Activated naive CD8-positive, alpha-beta T cell treated with anti-CD3 and anti-CD28 coated beads, Interleukin-2, amount 10 ng/mL, durations not matched to agents 7 days and 5 days (primary cell): Measurements from ENCODE around the gene DDX10. TPM values are rescaled to one million over a fixed set of nuclear protein-coding genes. Genes with fewer than 3 reads are reported as not detected.

Source experiments
- ATAC-seq: fragments of 150-1000 bp; cut with Tn5 transposase; one replicate; pipeline ENCODE4 v1.10.0; 2021; ENCODE audit warnings: low read depth, moderate library complexity
- POLR2A ChIA-PET: fragments of 350-600 bp; sonication (Branson Sonifier 250); formaldehyde crosslinking; loops from one replicate; lab custom pipeline; 2021; ENCODE audit warnings: antibody characterized with exemption; lab: Charles Lee
- DNase-seq: peaks from one replicate; pipeline ENCODE4 v3.0.0; 2021
- H3K27ac Mint-ChIP-seq: one replicate; pipeline ENCODE4 v1.8.0; 2022; ENCODE audit warnings: mild to moderate bottlenecking, mixed read lengths
- H3K27me3 Mint-ChIP-seq: one replicate; pipeline ENCODE4 v1.8.0; 2022; ENCODE audit warnings: mild to moderate bottlenecking, moderate library complexity, mixed read lengths
- H3K36me3 Mint-ChIP-seq: one replicate; pipeline ENCODE4 v1.8.0; 2021; ENCODE audit warnings: mild to moderate bottlenecking, mixed read lengths
- H3K4me1 Mint-ChIP-seq: one replicate; pipeline ENCODE4 v1.8.0; 2021; ENCODE audit warnings: mixed read lengths
- H3K4me3 Mint-ChIP-seq: one replicate; pipeline ENCODE4 v1.8.0; 2022; ENCODE audit warnings: mild to moderate bottlenecking, moderate library complexity, mixed read lengths
- H3K9me3 Mint-ChIP-seq: one replicate; pipeline ENCODE4 v1.8.0; 2021; ENCODE audit warnings: mixed read lengths
- total RNA-seq, 2 experiments: library from RNA; stranded (reverse); gene quantifications; one replicate each; pipeline ENCODE4 v1.2.3, GENCODE V29; 2021

Gene DDX10
- total RNA-seq, 2 experiments from 2014 or later, result 22.0 to 24.7 TPM

GRCh38 chr11:108959874-108960273, 295.0 kb downstream of the DDX10 start:
- Mint-ChIP-seq H3K4me3 (no peak overlapping the region), H3K27ac (no peak overlapping the region), H3K36me3 (no peaks in the 10 kb centered on the region), H3K27me3 (no peaks in the 10 kb centered on the region), H3K4me1 (peaks cover 19% of the 10 kb centered on the region), H3K9me3 (peaks cover under 1% of the 10 kb centered on the region)
- POLR2A ChIA-PET, result no interaction called here
- DNase-seq, result no peak
- no peak for ATAC-seq

- ATAC-seq (no peak), DNase-seq (no peak)
- H3K27me3 Mint-ChIP-seq, result no peaks in the 10 kb centered on the region
- peaks cover 19% of the 10 kb centered on the region for H3K4me1 Mint-ChIP-seq
- no peaks in the 10 kb centered on the region for H3K9me3 Mint-ChIP-seq
- no peak overlapping the region for H3K27ac Mint-ChIP-seq
- POLR2A ChIA-PET, result no interaction called here
- H3K36me3 Mint-ChIP-seq, result no peaks in the 10 kb centered on the region
- H3K4me3 Mint-ChIP-seq, result no peak overlapping the region
These were observed 295.6 kb downstream of the DDX10 start for GRCh38 chr11:108960501-108960900.

- Mint-ChIP-seq H3K9me3 (no peaks in the 10 kb centered on the region), H3K36me3 (no peaks in the 10 kb centered on the region), H3K27ac (no peak overlapping the region), H3K27me3 (peaks cover 3% of the 10 kb centered on the region), H3K4me1 (peaks cover 19% of the 10 kb centered on the region), H3K4me3 (peak overlapping the region; percentile 57)
- POLR2A ChIA-PET, result no interaction called here
- ATAC-seq (peak; percentile 81), DNase-seq (peak; percentile 44)
These were observed 296.2 kb downstream of the DDX10 start for GRCh38 chr11:108961095-108961494.

- ATAC-seq, result no peak
- POLR2A ChIA-PET, result interaction anchor here (0.7 kb wide), 1 partner anchor 1288 kb away, joined by 3 read pairs; no protein-coding TSS in a partner anchor
These were observed 298.2 kb downstream of the DDX10 start for GRCh38 chr11:108963118-108963517.

GRCh38 chr11:108965306-108966001, 300.6 kb downstream of the DDX10 start:
- peaks cover 13% of the 10 kb centered on the region for H3K4me1 Mint-ChIP-seq
- H3K27me3 Mint-ChIP-seq, result peaks cover 13% of the 10 kb centered on the region
- no peaks in the 10 kb centered on the region for H3K36me3 Mint-ChIP-seq
- no peak for DNase-seq
- H3K9me3 Mint-ChIP-seq, result no peaks in the 10 kb centered on the region
- POLR2A ChIA-PET, result no interaction called here
- ATAC-seq, result no peak
- no peak overlapping the region for H3K27ac Mint-ChIP-seq
- H3K4me3 Mint-ChIP-seq, result no peak overlapping the region

More at GRCh38 chr11:108963118-108963517, 298.2 kb downstream of the DDX10 start:
- no peaks in the 10 kb centered on the region for H3K36me3 Mint-ChIP-seq
- no peak overlapping the region for H3K4me3 Mint-ChIP-seq
- H3K9me3 Mint-ChIP-seq, result no peaks in the 10 kb centered on the region
- peaks cover 11% of the 10 kb centered on the region for H3K27me3 Mint-ChIP-seq
- H3K27ac Mint-ChIP-seq, result no peak overlapping the region
- no peak for DNase-seq
- H3K4me1 Mint-ChIP-seq, result peaks cover 15% of the 10 kb centered on the region

- Mint-ChIP-seq H3K4me3 (no peak overlapping the region), H3K27ac (no peak overlapping the region), H3K9me3 (no peaks in the 10 kb centered on the region), H3K4me1 (peaks cover 7% of the 10 kb centered on the region), H3K36me3 (no peaks in the 10 kb centered on the region), H3K27me3 (peaks cover 13% of the 10 kb centered on the region)
- ATAC-seq (no peak), DNase-seq (no peak)
- POLR2A ChIA-PET, result no interaction called here
These were observed 301.3 kb downstream of the DDX10 start for GRCh38 chr11:108966206-108966605.

GRCh38 chr11:108966978-108967377, 302.1 kb downstream of the DDX10 start:
- POLR2A ChIA-PET, result no interaction called here
- Mint-ChIP-seq H3K4me1 (no peaks in the 10 kb centered on the region), H3K4me3 (no peak overlapping the region), H3K27me3 (peaks cover 13% of the 10 kb centered on the region), H3K9me3 (no peaks in the 10 kb centered on the region), H3K36me3 (no peaks in the 10 kb centered on the region), H3K27ac (no peak overlapping the region)
- DNase-seq (no peak), ATAC-seq (no peak)

- DNase-seq (no peak), ATAC-seq (no peak)
- Mint-ChIP-seq H3K27ac (no peak overlapping the region), H3K27me3 (peaks cover 13% of the 10 kb centered on the region), H3K4me3 (no peak overlapping the region), H3K4me1 (no peaks in the 10 kb centered on the region), H3K36me3 (no peaks in the 10 kb centered on the region), H3K9me3 (no peaks in the 10 kb centered on the region)
- POLR2A ChIA-PET, result no interaction called here
These were observed 302.7 kb downstream of the DDX10 start for GRCh38 chr11:108967571-108967970.

GRCh38 chr11:108970221-108970991, 305.5 kb downstream of the DDX10 start:
- DNase-seq (no peak), ATAC-seq (no peak)
- Mint-ChIP-seq H3K36me3 (no peaks in the 10 kb centered on the region), H3K27ac (no peak overlapping the region), H3K4me1 (no peaks in the 10 kb centered on the region), H3K9me3 (no peaks in the 10 kb centered on the region), H3K27me3 (peaks cover 13% of the 10 kb centered on the region), H3K4me3 (no peak overlapping the region)
- POLR2A ChIA-PET, result no interaction called here

- POLR2A ChIA-PET, result no interaction called here
- H3K4me1 Mint-ChIP-seq, result no peaks in the 10 kb centered on the region
- no peaks in the 10 kb centered on the region for H3K36me3 Mint-ChIP-seq
- no peak overlapping the region for H3K27ac Mint-ChIP-seq
- H3K27me3 Mint-ChIP-seq, result no peaks in the 10 kb centered on the region
- no peak for DNase-seq
- ATAC-seq, result no peak
- no peaks in the 10 kb centered on the region for H3K9me3 Mint-ChIP-seq
- no peak overlapping the region for H3K4me3 Mint-ChIP-seq
These were observed 308.7 kb downstream of the DDX10 start for GRCh38 chr11:108973402-108974162.

- H3K36me3 Mint-ChIP-seq, result no peaks in the 10 kb centered on the region
- H3K4me1 Mint-ChIP-seq, result no peaks in the 10 kb centered on the region
- POLR2A ChIA-PET, result no interaction called here
- ATAC-seq (no peak), DNase-seq (no peak)
- no peaks in the 10 kb centered on the region for H3K9me3 Mint-ChIP-seq
- H3K4me3 Mint-ChIP-seq, result no peak overlapping the region
- peaks cover 4% of the 10 kb centered on the region for H3K27me3 Mint-ChIP-seq
- H3K27ac Mint-ChIP-seq, result no peak overlapping the region
These were observed 310.2 kb downstream of the DDX10 start for GRCh38 chr11:108975026-108975425.

GRCh38 chr11:108975641-108976071, 310.8 kb downstream of the DDX10 start:
- Mint-ChIP-seq H3K9me3 (peaks cover under 1% of the 10 kb centered on the region), H3K27ac (no peak overlapping the region), H3K4me1 (no peaks in the 10 kb centered on the region), H3K27me3 (peaks cover 4% of the 10 kb centered on the region), H3K4me3 (no peak overlapping the region), H3K36me3 (no peaks in the 10 kb centered on the region)
- POLR2A ChIA-PET, result no interaction called here
- ATAC-seq, result no peak
- no peak for DNase-seq

- DNase-seq, result no peak
- no peak overlapping the region for H3K27ac Mint-ChIP-seq
- no peak overlapping the region for H3K4me3 Mint-ChIP-seq
- H3K27me3 Mint-ChIP-seq, result peaks cover 8% of the 10 kb centered on the region
- H3K4me1 Mint-ChIP-seq, result no peaks in the 10 kb centered on the region
- POLR2A ChIA-PET, result no interaction called here
- H3K36me3 Mint-ChIP-seq, result no peaks in the 10 kb centered on the region
- ATAC-seq, result no peak
- peaks cover 3% of the 10 kb centered on the region for H3K9me3 Mint-ChIP-seq
These were observed 319.0 kb downstream of the DDX10 start for GRCh38 chr11:108983636-108984420.
